WTC11 (cell line): ENCODE measurements around the gene CTCF. TPM values are rescaled to one million over a fixed set of nuclear protein-coding genes. Genes with fewer than 3 reads are reported as not detected.

Source experiments
- ATAC-seq: fragments of 200-7000 bp; cut with Tn5 transposase; 2 replicates; pipeline ENCODE4 v1.10.0; 2021; ENCODE audit warnings: mild to moderate bottlenecking, moderate library complexity
- CTCF ChIA-PET: fragments of 300-600 bp; sonication (Branson Sonifier 250); formaldehyde crosslinking; loops from one replicate; lab custom pipeline; 2021; ENCODE audit warnings: antibody characterized with exemption; lab: Charles Lee
- POLR2A ChIA-PET: fragments of 350-600 bp; sonication (Branson Sonifier 250); formaldehyde crosslinking; loops from one replicate; lab custom pipeline; 2021; ENCODE audit warnings: antibody characterized with exemption; lab: Charles Lee
- DNase-seq: peaks from one replicate; pipeline ENCODE4 v3.0.0; 2021; ENCODE audit warnings: low spot score
- H3K27ac Mint-ChIP-seq: 2 replicates; pipeline ENCODE4 v1.8.0; 2021; ENCODE audit warnings: mixed read lengths
- H3K27me3 Mint-ChIP-seq: 2 replicates; pipeline ENCODE4 v1.8.0; 2021; ENCODE audit warnings: low read depth, mild to moderate bottlenecking, moderate library complexity, mixed read lengths
- H3K36me3 Mint-ChIP-seq: 2 replicates; pipeline ENCODE4 v1.8.0; 2021; ENCODE audit warnings: mixed read lengths
- H3K4me1 Mint-ChIP-seq: 2 replicates; pipeline ENCODE4 v1.8.0; 2022; ENCODE audit warnings: mixed read lengths
- H3K4me3 Mint-ChIP-seq: 2 replicates; pipeline ENCODE4 v1.8.0; 2021; ENCODE audit warnings: mild to moderate bottlenecking, moderate library complexity, mixed read lengths
- H3K9me3 Mint-ChIP-seq: 2 replicates; pipeline ENCODE4 v1.8.0; 2021; ENCODE audit warnings: mixed read lengths
- EMX1 ChIP-seq: fragments of 250-450 bp; sonication (Bioruptor Pico); IDR thresholded peaks from 2 replicates; pipeline ENCODE4 v1.8.0; 2021; ENCODE audit warnings: mild to moderate bottlenecking
- GABPB1 ChIP-seq: sonication (generic); formaldehyde crosslinking; IDR thresholded peaks from 2 replicates; pipeline ENCODE4 v1.8.1; 2023; ENCODE audit warnings: mild to moderate bottlenecking, missing genetic modification reagents
- HMGA2 ChIP-seq: fragments of 250-450 bp; sonication (Bioruptor Pico); IDR thresholded peaks from 2 replicates; pipeline ENCODE4 v1.4.0; 2021; ENCODE audit warnings: mild to moderate bottlenecking, moderate library complexity
- NFATC4 ChIP-seq: fragments of 250-450 bp; sonication (Bioruptor Pico); IDR thresholded peaks from 2 replicates; pipeline ENCODE4 v1.9.0; 2021; ENCODE audit warnings: mild to moderate bottlenecking
- OVOL2 ChIP-seq: fragments of 250-450 bp; sonication (Bioruptor Pico); IDR thresholded peaks from 2 replicates; pipeline ENCODE4 v1.9.0; 2021; ENCODE audit warnings: mild to moderate bottlenecking, borderline replicate concordance
- TEAD1 ChIP-seq: sonication (generic); formaldehyde crosslinking; IDR thresholded peaks from 2 replicates; pipeline ENCODE4 v1.8.0; 2022; ENCODE audit warnings: mild to moderate bottlenecking, missing genetic modification reagents
- TEAD4 ChIP-seq: sonication (generic); formaldehyde crosslinking; IDR thresholded peaks from 2 replicates; pipeline ENCODE4 v1.8.0; 2022; ENCODE audit warnings: mild to moderate bottlenecking, missing genetic modification reagents
- ZNF219 ChIP-seq: sonication (generic); formaldehyde crosslinking; IDR thresholded peaks from 2 replicates; pipeline ENCODE4 v1.8.0; 2023; ENCODE audit warnings: missing genetic modification reagents, mild to moderate bottlenecking, borderline replicate concordance
- ZNF423 ChIP-seq: fragments of 250-450 bp; sonication (Bioruptor Pico); IDR thresholded peaks from 2 replicates; pipeline ENCODE4 v2.1.2; 2022; ENCODE audit warnings: mild to moderate bottlenecking, moderate library complexity
- total RNA-seq: library from RNA; stranded (reverse); gene quantifications from 3 replicates; pipeline ENCODE4 v1.2.3, GENCODE V29; 2021
- TF ChIP-seq, protein P1 (sequence below): sonication (generic); formaldehyde crosslinking; IDR thresholded peaks from 2 replicates; pipeline ENCODE4 v1.8.1; 2023; ENCODE audit warnings: mild to moderate bottlenecking, missing genetic modification reagents, borderline replicate concordance
- TF ChIP-seq, protein P2 (sequence below): sonication (generic); formaldehyde crosslinking; conservative IDR thresholded peaks from 2 replicates; pipeline ENCODE4 v1.8.1; 2022; ENCODE audit warnings: mild to moderate bottlenecking, missing genetic modification reagents
- TF ChIP-seq, protein P3 (sequence below): sonication (generic); formaldehyde crosslinking; IDR thresholded peaks from 2 replicates; pipeline ENCODE4 v1.8.1; 2023; ENCODE audit warnings: mild to moderate bottlenecking, missing genetic modification reagents, moderate library complexity
- TF ChIP-seq, protein P4 (sequence below): sonication (generic); formaldehyde crosslinking; IDR thresholded peaks from 2 replicates; pipeline ENCODE4 v1.8.0; 2022; ENCODE audit warnings: mild to moderate bottlenecking, missing genetic modification reagents
- TF ChIP-seq, protein P5 (sequence below): sonication (generic); formaldehyde crosslinking; IDR thresholded peaks from 2 replicates; pipeline ENCODE4 v1.8.0; 2022; ENCODE audit warnings: missing genetic modification reagents
- TF ChIP-seq, protein P6 (sequence below): sonication (generic); formaldehyde crosslinking; IDR thresholded peaks from 2 replicates; pipeline ENCODE4 v1.8.0; 2023; ENCODE audit warnings: missing genetic modification reagents, mild to moderate bottlenecking, borderline replicate concordance
- TF ChIP-seq, protein P7 (sequence below): sonication (generic); formaldehyde crosslinking; conservative IDR thresholded peaks from 2 replicates; pipeline ENCODE4 v1.8.1; 2023; ENCODE audit warnings: mild to moderate bottlenecking, low read depth, missing genetic modification reagents, moderate library complexity

The CTCF gene
- total RNA-seq, 1 experiment from 2014 or later, result 55.4 TPM

DNA sequence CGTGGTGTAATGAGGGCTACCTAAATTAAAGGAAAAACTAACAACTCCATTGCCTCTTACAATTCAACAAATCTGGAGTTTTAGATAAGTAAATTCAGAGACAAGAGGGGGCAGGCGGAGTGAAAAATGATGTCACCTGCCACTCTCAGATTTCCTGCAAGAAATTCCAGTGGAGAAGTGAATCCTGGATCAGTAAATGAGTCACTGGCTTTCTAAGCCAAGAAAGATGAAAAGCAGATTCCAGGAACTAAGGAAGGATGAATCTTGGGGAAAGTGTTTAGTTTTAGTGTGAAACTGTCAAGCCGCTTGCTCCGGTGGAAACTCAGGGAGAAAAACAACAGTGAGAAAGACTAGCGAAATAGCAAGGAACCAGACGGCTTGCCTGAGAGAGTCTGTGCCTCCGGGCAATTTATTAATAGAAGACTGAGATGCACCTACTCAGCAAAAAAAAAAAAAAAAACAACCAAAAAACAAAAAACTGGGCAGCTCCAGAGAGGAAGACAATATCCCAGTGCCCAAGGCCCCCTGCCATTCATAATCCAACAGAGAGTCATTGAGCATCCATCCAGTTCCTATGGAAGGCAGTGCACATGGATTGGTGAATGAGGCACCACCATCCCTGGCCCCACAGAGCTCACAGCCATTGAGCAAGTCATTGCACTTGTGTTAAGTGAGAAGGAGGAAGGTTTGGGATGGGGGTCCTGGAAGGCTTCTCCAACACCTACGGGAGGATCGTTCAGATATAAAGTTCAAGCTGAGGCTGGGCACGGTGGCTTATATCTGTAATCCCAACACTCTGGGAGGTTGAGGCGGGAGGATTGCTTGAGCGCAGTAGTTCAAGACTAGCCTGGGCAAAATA is 45.8 kb upstream of the CTCF start:
- POLR2A ChIA-PET, result no interaction called here
- CTCF ChIA-PET, result interaction anchor here (1.0 to 5.8 kb wide), 10 partner anchors 9 to 368 kb away, joined by 3 to 70 read pairs (median 4); partner anchors contain the start of gene ATP6V0D1
- ATAC-seq (no peak), DNase-seq (no peak)
- H3K27me3 Mint-ChIP-seq, result peaks cover 50% of the 10 kb centered on the region
- H3K27ac Mint-ChIP-seq, result no peak overlapping the region
- no peaks in the 10 kb centered on the region for H3K9me3 Mint-ChIP-seq
- no peaks in the 10 kb centered on the region for H3K36me3 Mint-ChIP-seq
- TF ChIP-seq, protein P1, sequence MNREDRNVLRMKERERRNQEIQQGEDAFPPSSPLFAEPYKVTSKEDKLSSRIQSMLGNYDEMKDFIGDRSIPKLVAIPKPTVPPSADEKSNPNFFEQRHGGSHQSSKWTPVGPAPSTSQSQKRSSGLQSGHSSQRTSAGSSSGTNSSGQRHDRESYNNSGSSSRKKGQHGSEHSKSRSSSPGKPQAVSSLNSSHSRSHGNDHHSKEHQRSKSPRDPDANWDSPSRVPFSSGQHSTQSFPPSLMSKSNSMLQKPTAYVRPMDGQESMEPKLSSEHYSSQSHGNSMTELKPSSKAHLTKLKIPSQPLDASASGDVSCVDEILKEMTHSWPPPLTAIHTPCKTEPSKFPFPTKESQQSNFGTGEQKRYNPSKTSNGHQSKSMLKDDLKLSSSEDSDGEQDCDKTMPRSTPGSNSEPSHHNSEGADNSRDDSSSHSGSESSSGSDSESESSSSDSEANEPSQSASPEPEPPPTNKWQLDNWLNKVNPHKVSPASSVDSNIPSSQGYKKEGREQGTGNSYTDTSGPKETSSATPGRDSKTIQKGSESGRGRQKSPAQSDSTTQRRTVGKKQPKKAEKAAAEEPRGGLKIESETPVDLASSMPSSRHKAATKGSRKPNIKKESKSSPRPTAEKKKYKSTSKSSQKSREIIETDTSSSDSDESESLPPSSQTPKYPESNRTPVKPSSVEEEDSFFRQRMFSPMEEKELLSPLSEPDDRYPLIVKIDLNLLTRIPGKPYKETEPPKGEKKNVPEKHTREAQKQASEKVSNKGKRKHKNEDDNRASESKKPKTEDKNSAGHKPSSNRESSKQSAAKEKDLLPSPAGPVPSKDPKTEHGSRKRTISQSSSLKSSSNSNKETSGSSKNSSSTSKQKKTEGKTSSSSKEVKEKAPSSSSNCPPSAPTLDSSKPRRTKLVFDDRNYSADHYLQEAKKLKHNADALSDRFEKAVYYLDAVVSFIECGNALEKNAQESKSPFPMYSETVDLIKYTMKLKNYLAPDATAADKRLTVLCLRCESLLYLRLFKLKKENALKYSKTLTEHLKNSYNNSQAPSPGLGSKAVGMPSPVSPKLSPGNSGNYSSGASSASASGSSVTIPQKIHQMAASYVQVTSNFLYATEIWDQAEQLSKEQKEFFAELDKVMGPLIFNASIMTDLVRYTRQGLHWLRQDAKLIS (CRISPR knock-in tag), result no peak
- TF ChIP-seq, protein P2, sequence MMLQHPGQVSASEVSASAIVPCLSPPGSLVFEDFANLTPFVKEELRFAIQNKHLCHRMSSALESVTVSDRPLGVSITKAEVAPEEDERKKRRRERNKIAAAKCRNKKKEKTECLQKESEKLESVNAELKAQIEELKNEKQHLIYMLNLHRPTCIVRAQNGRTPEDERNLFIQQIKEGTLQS (CRISPR knock-in tag), result no peak
- no peak for TF ChIP-seq HMGA2 (CRISPR knock-in tag)
- no peak for TF ChIP-seq EMX1 (CRISPR knock-in tag)
- TF ChIP-seq, protein P3, sequence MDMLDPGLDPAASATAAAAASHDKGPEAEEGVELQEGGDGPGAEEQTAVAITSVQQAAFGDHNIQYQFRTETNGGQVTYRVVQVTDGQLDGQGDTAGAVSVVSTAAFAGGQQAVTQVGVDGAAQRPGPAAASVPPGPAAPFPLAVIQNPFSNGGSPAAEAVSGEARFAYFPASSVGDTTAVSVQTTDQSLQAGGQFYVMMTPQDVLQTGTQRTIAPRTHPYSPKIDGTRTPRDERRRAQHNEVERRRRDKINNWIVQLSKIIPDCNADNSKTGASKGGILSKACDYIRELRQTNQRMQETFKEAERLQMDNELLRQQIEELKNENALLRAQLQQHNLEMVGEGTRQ, result no peak
- TF ChIP-seq, protein P4, sequence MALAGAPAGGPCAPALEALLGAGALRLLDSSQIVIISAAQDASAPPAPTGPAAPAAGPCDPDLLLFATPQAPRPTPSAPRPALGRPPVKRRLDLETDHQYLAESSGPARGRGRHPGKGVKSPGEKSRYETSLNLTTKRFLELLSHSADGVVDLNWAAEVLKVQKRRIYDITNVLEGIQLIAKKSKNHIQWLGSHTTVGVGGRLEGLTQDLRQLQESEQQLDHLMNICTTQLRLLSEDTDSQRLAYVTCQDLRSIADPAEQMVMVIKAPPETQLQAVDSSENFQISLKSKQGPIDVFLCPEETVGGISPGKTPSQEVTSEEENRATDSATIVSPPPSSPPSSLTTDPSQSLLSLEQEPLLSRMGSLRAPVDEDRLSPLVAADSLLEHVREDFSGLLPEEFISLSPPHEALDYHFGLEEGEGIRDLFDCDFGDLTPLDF (CRISPR knock-in tag), result no peak
- TF ChIP-seq GABPB1 (CRISPR knock-in tag), result no peak
- no peak for TF ChIP-seq ZNF423 (CRISPR knock-in tag)
- TF ChIP-seq ZNF219 (CRISPR knock-in tag), result no peak
- no peak for TF ChIP-seq OVOL2 (CRISPR knock-in tag)
- TF ChIP-seq TEAD1, result no peak
- no peak overlapping the region for H3K4me3 Mint-ChIP-seq
- H3K4me1 Mint-ChIP-seq, result no peaks in the 10 kb centered on the region

DNA sequence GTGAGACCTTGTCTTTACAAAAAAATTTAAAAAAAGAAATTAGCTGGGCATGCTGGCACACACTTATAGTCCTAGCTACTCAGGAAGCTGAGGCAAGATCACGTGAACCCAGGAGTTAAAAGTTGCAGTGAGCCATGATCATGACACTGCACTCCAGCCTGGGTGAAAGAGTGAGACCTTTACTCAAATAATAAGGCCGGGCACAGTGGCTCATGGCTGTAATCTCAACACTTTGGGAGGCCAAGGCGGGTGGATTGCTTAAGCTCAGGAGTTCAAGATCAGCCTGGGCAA is 45.2 kb upstream of the CTCF start:
- POLR2A ChIA-PET, result no interaction called here
- peaks cover 56% of the 10 kb centered on the region for H3K27me3 Mint-ChIP-seq
- H3K27ac Mint-ChIP-seq, result no peak overlapping the region
- H3K36me3 Mint-ChIP-seq, result no peaks in the 10 kb centered on the region
- no peak for DNase-seq
- H3K4me3 Mint-ChIP-seq, result no peak overlapping the region
- no peak for ATAC-seq
- no peaks in the 10 kb centered on the region for H3K4me1 Mint-ChIP-seq
- no peaks in the 10 kb centered on the region for H3K9me3 Mint-ChIP-seq
- CTCF ChIA-PET, result interaction anchor here (1.0 to 5.8 kb wide), 7 partner anchors 10 to 367 kb away, joined by 3 to 70 read pairs (median 4); partner anchors contain the start of gene ATP6V0D1
- no peak for TF ChIP-seq TEAD4 (CRISPR knock-in tag)
- TF ChIP-seq NFATC4 (CRISPR knock-in tag), result no peak
- TF ChIP-seq, protein P5, sequence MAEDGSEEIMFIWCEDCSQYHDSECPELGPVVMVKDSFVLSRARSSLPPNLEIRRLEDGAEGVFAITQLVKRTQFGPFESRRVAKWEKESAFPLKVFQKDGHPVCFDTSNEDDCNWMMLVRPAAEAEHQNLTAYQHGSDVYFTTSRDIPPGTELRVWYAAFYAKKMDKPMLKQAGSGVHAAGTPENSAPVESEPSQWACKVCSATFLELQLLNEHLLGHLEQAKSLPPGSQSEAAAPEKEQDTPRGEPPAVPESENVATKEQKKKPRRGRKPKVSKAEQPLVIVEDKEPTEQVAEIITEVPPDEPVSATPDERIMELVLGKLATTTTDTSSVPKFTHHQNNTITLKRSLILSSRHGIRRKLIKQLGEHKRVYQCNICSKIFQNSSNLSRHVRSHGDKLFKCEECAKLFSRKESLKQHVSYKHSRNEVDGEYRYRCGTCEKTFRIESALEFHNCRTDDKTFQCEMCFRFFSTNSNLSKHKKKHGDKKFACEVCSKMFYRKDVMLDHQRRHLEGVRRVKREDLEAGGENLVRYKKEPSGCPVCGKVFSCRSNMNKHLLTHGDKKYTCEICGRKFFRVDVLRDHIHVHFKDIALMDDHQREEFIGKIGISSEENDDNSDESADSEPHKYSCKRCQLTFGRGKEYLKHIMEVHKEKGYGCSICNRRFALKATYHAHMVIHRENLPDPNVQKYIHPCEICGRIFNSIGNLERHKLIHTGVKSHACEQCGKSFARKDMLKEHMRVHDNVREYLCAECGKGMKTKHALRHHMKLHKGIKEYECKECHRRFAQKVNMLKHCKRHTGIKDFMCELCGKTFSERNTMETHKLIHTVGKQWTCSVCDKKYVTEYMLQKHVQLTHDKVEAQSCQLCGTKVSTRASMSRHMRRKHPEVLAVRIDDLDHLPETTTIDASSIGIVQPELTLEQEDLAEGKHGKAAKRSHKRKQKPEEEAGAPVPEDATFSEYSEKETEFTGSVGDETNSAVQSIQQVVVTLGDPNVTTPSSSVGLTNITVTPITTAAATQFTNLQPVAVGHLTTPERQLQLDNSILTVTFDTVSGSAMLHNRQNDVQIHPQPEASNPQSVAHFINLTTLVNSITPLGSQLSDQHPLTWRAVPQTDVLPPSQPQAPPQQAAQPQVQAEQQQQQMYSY, result no peak
- TF ChIP-seq, protein P6, sequence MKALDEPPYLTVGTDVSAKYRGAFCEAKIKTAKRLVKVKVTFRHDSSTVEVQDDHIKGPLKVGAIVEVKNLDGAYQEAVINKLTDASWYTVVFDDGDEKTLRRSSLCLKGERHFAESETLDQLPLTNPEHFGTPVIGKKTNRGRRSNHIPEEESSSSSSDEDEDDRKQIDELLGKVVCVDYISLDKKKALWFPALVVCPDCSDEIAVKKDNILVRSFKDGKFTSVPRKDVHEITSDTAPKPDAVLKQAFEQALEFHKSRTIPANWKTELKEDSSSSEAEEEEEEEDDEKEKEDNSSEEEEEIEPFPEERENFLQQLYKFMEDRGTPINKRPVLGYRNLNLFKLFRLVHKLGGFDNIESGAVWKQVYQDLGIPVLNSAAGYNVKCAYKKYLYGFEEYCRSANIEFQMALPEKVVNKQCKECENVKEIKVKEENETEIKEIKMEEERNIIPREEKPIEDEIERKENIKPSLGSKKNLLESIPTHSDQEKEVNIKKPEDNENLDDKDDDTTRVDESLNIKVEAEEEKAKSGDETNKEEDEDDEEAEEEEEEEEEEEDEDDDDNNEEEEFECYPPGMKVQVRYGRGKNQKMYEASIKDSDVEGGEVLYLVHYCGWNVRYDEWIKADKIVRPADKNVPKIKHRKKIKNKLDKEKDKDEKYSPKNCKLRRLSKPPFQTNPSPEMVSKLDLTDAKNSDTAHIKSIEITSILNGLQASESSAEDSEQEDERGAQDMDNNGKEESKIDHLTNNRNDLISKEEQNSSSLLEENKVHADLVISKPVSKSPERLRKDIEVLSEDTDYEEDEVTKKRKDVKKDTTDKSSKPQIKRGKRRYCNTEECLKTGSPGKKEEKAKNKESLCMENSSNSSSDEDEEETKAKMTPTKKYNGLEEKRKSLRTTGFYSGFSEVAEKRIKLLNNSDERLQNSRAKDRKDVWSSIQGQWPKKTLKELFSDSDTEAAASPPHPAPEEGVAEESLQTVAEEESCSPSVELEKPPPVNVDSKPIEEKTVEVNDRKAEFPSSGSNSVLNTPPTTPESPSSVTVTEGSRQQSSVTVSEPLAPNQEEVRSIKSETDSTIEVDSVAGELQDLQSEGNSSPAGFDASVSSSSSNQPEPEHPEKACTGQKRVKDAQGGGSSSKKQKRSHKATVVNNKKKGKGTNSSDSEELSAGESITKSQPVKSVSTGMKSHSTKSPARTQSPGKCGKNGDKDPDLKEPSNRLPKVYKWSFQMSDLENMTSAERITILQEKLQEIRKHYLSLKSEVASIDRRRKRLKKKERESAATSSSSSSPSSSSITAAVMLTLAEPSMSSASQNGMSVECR (CRISPR knock-in tag), result no peak
- TF ChIP-seq, protein P7, sequence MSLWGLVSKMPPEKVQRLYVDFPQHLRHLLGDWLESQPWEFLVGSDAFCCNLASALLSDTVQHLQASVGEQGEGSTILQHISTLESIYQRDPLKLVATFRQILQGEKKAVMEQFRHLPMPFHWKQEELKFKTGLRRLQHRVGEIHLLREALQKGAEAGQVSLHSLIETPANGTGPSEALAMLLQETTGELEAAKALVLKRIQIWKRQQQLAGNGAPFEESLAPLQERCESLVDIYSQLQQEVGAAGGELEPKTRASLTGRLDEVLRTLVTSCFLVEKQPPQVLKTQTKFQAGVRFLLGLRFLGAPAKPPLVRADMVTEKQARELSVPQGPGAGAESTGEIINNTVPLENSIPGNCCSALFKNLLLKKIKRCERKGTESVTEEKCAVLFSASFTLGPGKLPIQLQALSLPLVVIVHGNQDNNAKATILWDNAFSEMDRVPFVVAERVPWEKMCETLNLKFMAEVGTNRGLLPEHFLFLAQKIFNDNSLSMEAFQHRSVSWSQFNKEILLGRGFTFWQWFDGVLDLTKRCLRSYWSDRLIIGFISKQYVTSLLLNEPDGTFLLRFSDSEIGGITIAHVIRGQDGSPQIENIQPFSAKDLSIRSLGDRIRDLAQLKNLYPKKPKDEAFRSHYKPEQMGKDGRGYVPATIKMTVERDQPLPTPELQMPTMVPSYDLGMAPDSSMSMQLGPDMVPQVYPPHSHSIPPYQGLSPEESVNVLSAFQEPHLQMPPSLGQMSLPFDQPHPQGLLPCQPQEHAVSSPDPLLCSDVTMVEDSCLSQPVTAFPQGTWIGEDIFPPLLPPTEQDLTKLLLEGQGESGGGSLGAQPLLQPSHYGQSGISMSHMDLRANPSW (CRISPR knock-in tag), result no peak
